Upper lobe of left lung (tissue), 4 donors: ENCODE results near the gene PTPRG.

ENCODE experiments used
- CTCF ChIP-seq, 6 experiments: fragments of 450-650 bp in 4 of 6; fragments of 200-600 bp in 2 of 6; sonication (generic) in 2 of 6; IDR thresholded peaks; one replicate each; pipeline ENCODE4 v1.5.1; 2016 to 2019; ENCODE audit warnings: antibody characterized with exemption in 6 of 6
- POLR2AphosphoS5 ChIP-seq, 2 donors: sonication (generic); formaldehyde crosslinking; IDR thresholded peaks; one replicate each; pipeline ENCODE4 v1.5.1; 2017; ENCODE audit warnings: antibody characterized with exemption in 2 of 2

GRCh38 chr3:62246094-62246493 is 684.7 kb downstream of the PTPRG start:
- TF ChIP-seq CTCF (IDR thresholded peaks at IDR 0.05), result no peak
- TF ChIP-seq POLR2AphosphoS5 (IDR thresholded peaks at IDR 0.05), result no peak
